SK-N-SH (cell line): ENCODE measurements around the gene GAS6. TPM values are rescaled to one million over a fixed set of nuclear protein-coding genes. Genes with fewer than 3 reads are reported as not detected.
A peak's percentile ranks its signal among the peaks of the same experiment; 100 is the strongest.

Experiments used
- CTCF ChIA-PET: fragments of 300-600, 350-600 bp; formaldehyde crosslinking; extraction: SDS; loops from one replicate; lab custom pipeline; 2021; lab: Yijun Ruan, JAX
- POLR2A ChIA-PET: fragments of 350-600 bp; sonication (Branson Sonifier 250); formaldehyde crosslinking; extraction: SDS; loops from one replicate; lab custom pipeline; 2020; ENCODE audit warnings: antibody characterized with exemption, inconsistent platforms; lab: Yijun Ruan, JAX
- DNase-seq: peaks from one replicate; pipeline ENCODE4 v3.0.0; 2012
- H2AFZ ChIP-seq: fragments of 200-600 bp; sonication (generic); 2 replicates; pipeline ENCODE4 v1.8.1; 2016; ENCODE audit warnings: antibody characterized with exemption, mild to moderate bottlenecking, low read depth
- H3F3A ChIP-seq: fragments of 200-600 bp; sonication (generic); replicated peaks from 2 replicates; pipeline ENCODE3; 2016; ENCODE audit warnings: antibody characterized with exemption, mild to moderate bottlenecking; ENCODE audit not compliant: insufficient read depth
- H3K27ac ChIP-seq, 2 experiments: fragments of 200-500 bp in 1 of 2; fragments of 200-600 bp in 1 of 2; sonication (Bioruptor generic) in 1 of 2; sonication (generic), shearing (Covaris generic) in 1 of 2; 2 replicates each; pipeline versions ENCODE4 v1.5.1 to v1.6.1; 2014 to 2016; ENCODE audit warnings: low read depth in 2 of 2, inconsistent platforms in 1 of 2, low read length in 1 of 2, mild to moderate bottlenecking in 1 of 2, mixed read lengths in 1 of 2
- H3K27me3 ChIP-seq: fragments of 200-600 bp; sonication (generic), shearing (Covaris generic); 2 replicates; pipeline ENCODE4 v1.6.1; 2016; ENCODE audit warnings: mixed run types; ENCODE audit not compliant: insufficient read depth
- H3K36me3 ChIP-seq, 2 experiments: fragments of 200-500 bp in 1 of 2; fragments of 200-600 bp in 1 of 2; sonication (Bioruptor generic) in 1 of 2; sonication (generic) in 1 of 2; replicated peaks in 1 of 2; 2 replicates each; pipeline versions ENCODE3 to v1.5.1; 2014 to 2016; ENCODE audit warnings: low read length in 1 of 2, mild to moderate bottlenecking in 1 of 2; ENCODE audit not compliant: insufficient read depth in 2 of 2, control insufficient read depth in 1 of 2
- H3K4me1 ChIP-seq, 2 experiments: fragments of 200-500 bp in 1 of 2; fragments of 200-600 bp in 1 of 2; sonication (Bioruptor generic) in 1 of 2; sonication (generic), shearing (Covaris generic) in 1 of 2; 2 replicates each; pipeline versions ENCODE4 v1.5.1 to v1.6.1; 2014 to 2016; ENCODE audit warnings: low read depth in 1 of 2, low read length in 1 of 2, mixed run types in 1 of 2; ENCODE audit not compliant: insufficient read depth in 2 of 2, control insufficient read depth in 1 of 2
- H3K4me2 ChIP-seq: fragments of 200-600 bp; sonication (generic), shearing (Covaris generic); 2 replicates; pipeline ENCODE4 v1.6.1; 2017; ENCODE audit warnings: mixed run types
- H3K4me3 ChIP-seq, 2 experiments: fragments of 200-500 bp in 1 of 2; fragments of 200-600 bp in 1 of 2; sonication (Bioruptor generic) in 1 of 2; sonication (generic), shearing (Covaris generic) in 1 of 2; 2 replicates each; pipeline versions ENCODE4 v1.5.1 to v1.8.1; 2014 to 2016; ENCODE audit warnings: low read depth in 2 of 2, inconsistent platforms in 1 of 2, low read length in 1 of 2, mild to moderate bottlenecking in 1 of 2, mixed read lengths in 1 of 2, moderate library complexity in 1 of 2
- H3K79me2 ChIP-seq: fragments of 200-600 bp; sonication (generic); 2 replicates; pipeline ENCODE4 v1.8.1; 2017; ENCODE audit warnings: mild to moderate bottlenecking; ENCODE audit not compliant: insufficient read depth
- H3K9ac ChIP-seq: fragments of 200-600 bp; sonication (generic); 2 replicates; pipeline ENCODE4 v1.6.1; 2017; ENCODE audit warnings: mixed run types
- H3K9me2 ChIP-seq: fragments of 200-600 bp; sonication (generic); 2 replicates; pipeline ENCODE4 v1.6.1; 2017; ENCODE audit warnings: mixed run types
- H3K9me3 ChIP-seq: fragments of 200-600 bp; sonication (generic); 2 replicates; pipeline ENCODE4 v1.6.1; 2017; ENCODE audit warnings: mixed run types, mild to moderate bottlenecking, moderate library complexity
- H4K20me1 ChIP-seq: fragments of 200-600 bp; sonication (generic); 2 replicates; pipeline ENCODE4 v1.6.1; 2017; ENCODE audit warnings: mild to moderate bottlenecking, mixed run types; ENCODE audit not compliant: insufficient read depth
- CHD2 ChIP-seq: fragments of 150-350 bp; IDR thresholded peaks from 2 replicates; pipeline ENCODE4 v1.6.1; 2018; ENCODE audit warnings: low read length; ENCODE audit not compliant: partially characterized antibody
- CTCF ChIP-seq: fragments of 200-600 bp; sonication (generic); IDR thresholded peaks from 2 replicates; pipeline ENCODE4 v1.6.1; 2017; ENCODE audit warnings: antibody characterized with exemption, mild to moderate bottlenecking, moderate library complexity
- EP300 ChIP-seq, 2 experiments: IDR thresholded peaks; 2 replicates each; pipeline versions ENCODE4 v1.4.0 to v1.6.1; 2012; ENCODE audit warnings: borderline replicate concordance in 1 of 2, low read depth in 1 of 2, low read length in 1 of 2
- FOSL2 ChIP-seq: IDR thresholded peaks from 2 replicates; pipeline ENCODE4 v1.4.0; 2012; ENCODE audit warnings: low read depth, mild to moderate bottlenecking, moderate library complexity, borderline replicate concordance
- FOXJ3 ChIP-seq: sonication (generic); formaldehyde crosslinking; IDR thresholded peaks from 2 replicates; pipeline ENCODE4 v1.5.1; 2020; ENCODE audit warnings: mild to moderate bottlenecking, missing genetic modification reagents
- FOXM1 ChIP-seq: IDR thresholded peaks from 2 replicates; pipeline ENCODE4 v1.4.0; 2012; ENCODE audit warnings: low read depth, mild to moderate bottlenecking
- GABPA ChIP-seq: IDR thresholded peaks from 2 replicates; pipeline ENCODE4 v1.4.0; 2012; ENCODE audit warnings: low read depth, mild to moderate bottlenecking
- GATA2 ChIP-seq: sonication (generic); formaldehyde crosslinking; IDR thresholded peaks from 2 replicates; pipeline ENCODE4 v1.5.0; 2020; ENCODE audit warnings: mild to moderate bottlenecking, missing genetic modification reagents
- JUND ChIP-seq: IDR thresholded peaks from 2 replicates; pipeline ENCODE4 v1.4.0; 2012
- MXI1 ChIP-seq: IDR thresholded peaks from 2 replicates; pipeline ENCODE4 v1.6.1; 2012; ENCODE audit warnings: mild to moderate bottlenecking, low read depth, low read length, improper control_type of control experiment
- NRF1 ChIP-seq: IDR thresholded peaks from 2 replicates; pipeline ENCODE4 v1.6.1; 2012; ENCODE audit warnings: low read depth, mild to moderate bottlenecking, low read length
- RAD21 ChIP-seq: IDR thresholded peaks from 2 replicates; pipeline ENCODE4 v1.6.1; 2012; ENCODE audit warnings: mild to moderate bottlenecking, low read length
- RCOR1 ChIP-seq: fragments of 150-350 bp; IDR thresholded peaks from 2 replicates; pipeline ENCODE4 v1.6.1; 2017; ENCODE audit warnings: antibody characterized with exemption, low read length
- REST ChIP-seq: IDR thresholded peaks from 2 replicates; pipeline ENCODE4 v1.6.1; 2012; ENCODE audit warnings: mild to moderate bottlenecking, low read depth, low read length, moderate library complexity
- SMC3 ChIP-seq: IDR thresholded peaks from 2 replicates; pipeline ENCODE4 v1.6.1; 2012; ENCODE audit warnings: low read depth, low read length, improper control_type of control experiment
- TCF12 ChIP-seq: IDR thresholded peaks from 2 replicates; pipeline ENCODE4 v1.4.0; 2012
- TEAD4 ChIP-seq: IDR thresholded peaks from 2 replicates; pipeline ENCODE4 v1.4.0; 2012; ENCODE audit warnings: mild to moderate bottlenecking, borderline replicate concordance; ENCODE audit not compliant: insufficient read depth
- USF1 ChIP-seq: IDR thresholded peaks from 2 replicates; pipeline ENCODE4 v1.4.0; 2012; ENCODE audit warnings: low read depth, borderline replicate concordance
- YY1 ChIP-seq: IDR thresholded peaks from 2 replicates; pipeline ENCODE4 v1.4.0; 2012; ENCODE audit warnings: low read depth, mild to moderate bottlenecking
- WGBS: methylation state at CpG from one replicate; pipeline ENCODE4 v1.1.6; 2017; ENCODE audit warnings: low lambda C conversion rate; 5-methylcytosine and 5-hydroxymethylcytosine counted together
- polyA plus RNA-seq, 3 experiments: library from polyadenylated mRNA; depleted of rRNA; stranded (reverse); fragments of >200 nt; gene quantifications; 2 replicates each; pipeline ENCODE4 v1.2.3, GENCODE V29; 2012

Gene GAS6
- polyA plus RNA-seq, 1 of the 3 experiments (the other 2 are of a cell fraction), result 380 TPM

- H3K9me2 ChIP-seq, result no peaks in the 10 kb centered on the region
- POLR2A ChIA-PET, result interaction anchor here (0.6 kb wide), 1 partner anchor 243 kb away, joined by 3 read pairs; no protein-coding TSS in a partner anchor
- CTCF ChIA-PET, result interaction anchor here (0.7 to 3.2 kb wide), 4 partner anchors 22 to 137 kb away, joined by 3 to 15 read pairs (median 4); no protein-coding TSS in a partner anchor
- H3K27ac ChIP-seq, result peak overlapping the region in 1 of 2 experiments; percentile 69; a peak in 2 of 4 replicates
- TF ChIP-seq USF1 (no peak), FOXJ3 (CRISPR knock-in tag) (peak; percentile 65; the same call in 1 of the 2 replicates), RAD21 (peak; percentile 3; the same call in 1 of the 2 replicates), YY1 (no peak), MXI1 (peak; percentile 64; the same call in 1 of the 2 replicates), TEAD4 (no peak), EP300 (IDR thresholded peaks at IDR 0.05; ENCODE audit: borderline replicate concordance in 1 of 2, low read depth in 1 of 2, low read length in 1 of 2) (peak in 1 of 2 experiments; percentile 60; a peak in 1 of 4 replicates), SMC3 (no peak), FOSL2 (no peak), FOXM1 (no peak), NRF1 (no peak), GABPA (no peak), CHD2 (peak; percentile 84), CTCF (no peak), GATA2 (peak; percentile 50), TCF12 (no peak), REST (no peak), JUND (no peak), RCOR1 (peak; percentile 87)
- peaks cover 2 to 33% of the 10 kb centered on the region in 2 experiments; a peak in 1 of 4 replicates for H3K4me1 ChIP-seq
- 73% methylated on average over 12 of the region's 12 CpGs for WGBS
- peaks cover 0 to 7% of the 10 kb centered on the region in 2 experiments for H3K36me3 ChIP-seq
- peak; percentile 91 for DNase-seq
- peaks cover 95% of the 10 kb centered on the region for H3K79me2 ChIP-seq
- H3K27me3 ChIP-seq, result no peaks in the 10 kb centered on the region
- H3F3A ChIP-seq, result peaks cover 38% of the 10 kb centered on the region
- no peak overlapping the region for H3K9ac ChIP-seq
- no peaks in the 10 kb centered on the region for H3K9me3 ChIP-seq
- H3K4me2 ChIP-seq, result peak overlapping the region; percentile 93; the same call in 1 of the 2 replicates
- peak overlapping the region in 1 of 2 experiments; percentile 7; a peak in 1 of 4 replicates for H3K4me3 ChIP-seq
- peaks cover 45% of the 10 kb centered on the region for H4K20me1 ChIP-seq
- no peak overlapping the region for H2AFZ ChIP-seq
Observed at GRCh38 chr13:113861433-113862030, 2.3 kb downstream of the GAS6 start.
